Prostate gland (tissue), 2 donors: Measurements from ENCODE around the gene CORO7. TPM values are rescaled to one million over a fixed set of nuclear protein-coding genes. Genes with fewer than 3 reads are reported as not detected.

Source experiments
- DNase-seq: peaks from one replicate; pipeline ENCODE4 v3.0.0-alpha.2; 2019; ENCODE audit warnings: low spot score
- H3K27ac ChIP-seq, 2 donors: fragments of 200-600 bp; sonication (generic); 2 replicates each; pipeline ENCODE4 v1.5.1; 2017 to 2019
- H3K27me3 ChIP-seq: fragments of 200-600 bp; sonication (generic); replicated peaks from 2 replicates; pipeline ENCODE4 v1.5.1; 2019; ENCODE audit not compliant: insufficient read depth
- H3K36me3 ChIP-seq, 2 donors: fragments of 200-600 bp; sonication (generic); 1 replicate in 1 of 2; 2 replicates in 1 of 2; pipeline versions ENCODE4 v1.5.1 to v1.8.1; 2017 to 2019
- H3K4me1 ChIP-seq: fragments of 200-600 bp; sonication (generic); replicated peaks from 2 replicates; pipeline ENCODE4 v1.5.1; 2019
- H3K4me3 ChIP-seq, 2 donors: fragments of 200-600 bp; sonication (generic); 2 replicates each; pipeline ENCODE4 v1.5.1; 2017 to 2019
- H3K9me3 ChIP-seq: fragments of 200-600 bp; sonication (generic); 2 replicates; pipeline ENCODE4 v1.5.1; 2017
- POLR2A ChIP-seq: fragments of 450-650 bp; IDR thresholded peaks from one replicate; pipeline ENCODE4 v1.6.1; 2016; ENCODE audit warnings: antibody characterized with exemption, mild to moderate bottlenecking
- POLR2AphosphoS5 ChIP-seq: sonication (generic); formaldehyde crosslinking; IDR thresholded peaks from one replicate; pipeline ENCODE4 v1.6.1; 2017; ENCODE audit warnings: antibody characterized with exemption
- WGBS: methylation state at CpG from one replicate; pipeline ENCODE4 v1.1.5; 2018; 5-methylcytosine and 5-hydroxymethylcytosine counted together
- intact Hi-C: fragments of 100-400 bp; cut with DNase I; formaldehyde crosslinking; loops from one replicate; pipeline ENCODE4 v1.14.2; 2022
- total RNA-seq, 2 donors: library from RNA; depleted of rRNA; stranded (reverse); fragments of >200 nt; gene quantifications; one replicate each; pipeline ENCODE4 v1.1.0, GENCODE V29; 2016
- TF ChIP-seq, protein P1 (sequence below), 4 experiments: fragments of 200-600 bp in 2 of 4; fragments of 450-650 bp in 2 of 4; sonication (generic) in 2 of 4; IDR thresholded peaks; 1 replicate in 3 of 4; 2 replicates in 1 of 4; pipeline ENCODE4 v1.5.1; 2016 to 2019; ENCODE audit warnings: antibody characterized with exemption in 4 of 4, mild to moderate bottlenecking in 2 of 4, moderate library complexity in 2 of 4

CORO7 gene
- total RNA-seq, 2 donors from 2014 or later = 24.1 to 122 TPM

DNA sequence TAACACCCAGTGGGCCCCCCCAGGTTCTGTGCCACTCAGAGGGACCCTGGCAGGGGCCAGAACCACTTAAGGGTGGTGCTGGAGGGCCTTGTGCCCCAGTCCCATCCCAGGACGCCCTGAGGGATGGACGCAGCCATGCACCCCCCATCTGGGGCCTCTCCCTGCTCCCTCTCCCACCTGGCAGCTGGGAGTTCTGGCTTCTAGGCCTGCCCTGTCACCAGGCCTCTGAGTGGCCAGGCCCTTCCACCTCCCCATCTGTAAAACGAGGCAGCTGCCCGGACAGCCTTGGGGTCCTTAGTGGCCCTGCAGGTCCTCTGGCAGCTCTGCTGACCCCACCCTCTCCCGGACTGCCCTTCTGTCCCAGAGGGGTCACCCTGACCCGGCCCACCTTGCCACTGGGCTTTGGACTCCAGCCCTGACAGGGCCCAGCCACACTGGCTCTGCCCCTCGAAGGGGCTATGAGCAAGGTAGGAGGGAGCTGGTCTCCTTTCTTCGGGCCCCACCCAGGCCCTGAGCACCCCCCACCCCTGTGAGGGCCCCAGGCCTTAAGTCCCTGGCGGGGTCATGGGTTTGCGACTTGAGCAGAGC lies 77.6 kb downstream of the CORO7 start:
- TF ChIP-seq, protein P1, sequence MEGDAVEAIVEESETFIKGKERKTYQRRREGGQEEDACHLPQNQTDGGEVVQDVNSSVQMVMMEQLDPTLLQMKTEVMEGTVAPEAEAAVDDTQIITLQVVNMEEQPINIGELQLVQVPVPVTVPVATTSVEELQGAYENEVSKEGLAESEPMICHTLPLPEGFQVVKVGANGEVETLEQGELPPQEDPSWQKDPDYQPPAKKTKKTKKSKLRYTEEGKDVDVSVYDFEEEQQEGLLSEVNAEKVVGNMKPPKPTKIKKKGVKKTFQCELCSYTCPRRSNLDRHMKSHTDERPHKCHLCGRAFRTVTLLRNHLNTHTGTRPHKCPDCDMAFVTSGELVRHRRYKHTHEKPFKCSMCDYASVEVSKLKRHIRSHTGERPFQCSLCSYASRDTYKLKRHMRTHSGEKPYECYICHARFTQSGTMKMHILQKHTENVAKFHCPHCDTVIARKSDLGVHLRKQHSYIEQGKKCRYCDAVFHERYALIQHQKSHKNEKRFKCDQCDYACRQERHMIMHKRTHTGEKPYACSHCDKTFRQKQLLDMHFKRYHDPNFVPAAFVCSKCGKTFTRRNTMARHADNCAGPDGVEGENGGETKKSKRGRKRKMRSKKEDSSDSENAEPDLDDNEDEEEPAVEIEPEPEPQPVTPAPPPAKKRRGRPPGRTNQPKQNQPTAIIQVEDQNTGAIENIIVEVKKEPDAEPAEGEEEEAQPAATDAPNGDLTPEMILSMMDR (IDR thresholded peaks at IDR 0.05) = no peak
- no peak for TF ChIP-seq POLR2AphosphoS5
- TF ChIP-seq POLR2A = no peak
- intact Hi-C loops = no loop called here
- no peaks in the 10 kb centered on the region for H3K27me3 ChIP-seq
- H3K36me3 ChIP-seq = no peaks in the 10 kb centered on the region
- 69% methylated on average over 9 of the region's 10 CpGs for WGBS
- no peak overlapping the region for H3K4me3 ChIP-seq
- no peak for DNase-seq
- no peak overlapping the region for H3K27ac ChIP-seq
- no peaks in the 10 kb centered on the region for H3K4me1 ChIP-seq
- no peaks in the 10 kb centered on the region for H3K9me3 ChIP-seq

GRCh38 chr16:4338125-4338582 lies 78.2 kb downstream of the CORO7 start:
- Histone ChIP-seq H3K27me3 (no peaks in the 10 kb centered on the region), H3K27ac (no peak overlapping the region), H3K4me3 (no peak overlapping the region), H3K9me3 (no peaks in the 10 kb centered on the region), H3K4me1 (no peaks in the 10 kb centered on the region), H3K36me3 (no peaks in the 10 kb centered on the region)
- TF ChIP-seq POLR2A (no peak), POLR2AphosphoS5 (no peak)
- TF ChIP-seq, protein P1 (IDR thresholded peaks at IDR 0.05) = no peak
- 84% methylated on average over 12 of the region's 12 CpGs for WGBS
- intact Hi-C loops = no loop called here
- no peak for DNase-seq

GRCh38 chr16:4337540-4338088 lies 78.8 kb downstream of the CORO7 start:
- DNase-seq = no peak
- H3K9me3 ChIP-seq = no peaks in the 10 kb centered on the region
- no peak overlapping the region for H3K4me3 ChIP-seq
- TF ChIP-seq, protein P1 (IDR thresholded peaks at IDR 0.05) = no peak
- no peak for TF ChIP-seq POLR2AphosphoS5
- TF ChIP-seq POLR2A = no peak
- whole genome bisulfite sequencing = 82% methylated on average over 12 of the region's 12 CpGs
- H3K27me3 ChIP-seq = no peaks in the 10 kb centered on the region
- no peaks in the 10 kb centered on the region for H3K4me1 ChIP-seq
- intact Hi-C loops = no loop called here
- H3K36me3 ChIP-seq = no peaks in the 10 kb centered on the region
- H3K27ac ChIP-seq = no peak overlapping the region

DNA sequence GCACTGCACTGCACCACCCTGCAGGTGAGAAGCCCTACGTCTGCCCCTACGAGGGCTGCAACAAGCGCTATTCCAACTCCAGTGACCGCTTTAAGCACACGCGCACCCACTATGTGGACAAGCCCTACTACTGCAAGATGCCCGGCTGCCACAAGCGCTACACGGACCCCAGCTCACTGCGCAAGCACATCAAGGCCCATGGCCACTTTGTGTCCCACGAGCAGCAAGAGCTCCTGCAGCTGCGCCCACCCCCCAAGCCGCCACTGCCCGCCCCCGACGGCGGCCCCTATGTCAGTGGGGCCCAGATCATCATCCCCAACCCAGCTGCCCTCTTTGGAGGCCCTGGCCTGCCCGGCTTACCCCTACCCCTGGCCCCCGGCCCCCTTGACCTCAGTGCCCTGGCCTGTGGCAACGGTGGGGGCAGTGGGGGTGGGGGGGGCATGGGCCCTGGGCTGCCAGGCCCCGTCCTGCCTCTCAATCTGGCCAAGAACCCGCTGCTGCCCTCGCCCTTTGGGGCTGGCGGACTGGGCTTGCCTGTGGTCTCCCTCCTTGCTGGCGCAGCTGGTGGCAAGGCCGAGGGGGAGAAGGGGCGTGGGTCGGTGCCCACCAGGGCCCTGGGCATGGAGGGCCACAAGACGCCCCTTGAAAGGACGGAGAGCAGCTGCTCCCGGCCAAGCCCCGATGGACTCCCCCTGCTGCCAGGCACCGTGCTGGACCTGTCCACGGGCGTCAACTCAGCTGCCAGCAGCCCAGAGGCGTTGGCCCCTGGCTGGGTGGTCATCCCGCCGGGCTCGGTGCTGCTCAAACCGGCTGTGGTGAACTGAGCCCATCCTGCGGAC lies 79.5 kb downstream of the CORO7 start:
- DNase-seq = no peak
- H3K4me1 ChIP-seq = no peaks in the 10 kb centered on the region
- 88% methylated on average over 38 of the region's 41 CpGs for WGBS
- intact Hi-C loops = no loop called here
- H3K4me3 ChIP-seq = no peak overlapping the region
- no peak overlapping the region for H3K27ac ChIP-seq
- no peaks in the 10 kb centered on the region for H3K36me3 ChIP-seq
- no peaks in the 10 kb centered on the region for H3K27me3 ChIP-seq
- no peak for TF ChIP-seq POLR2AphosphoS5
- TF ChIP-seq, protein P1 (IDR thresholded peaks at IDR 0.05) = no peak
- H3K9me3 ChIP-seq = no peaks in the 10 kb centered on the region
